H9 (cell line): Measurements from ENCODE around the gene EDIL3. TPM values are rescaled to one million over a fixed set of nuclear protein-coding genes. Genes with fewer than 3 reads are reported as not detected.

Experiments used
- DNase-seq: peaks from one replicate; pipeline ENCODE4 v3.0.0-alpha.2; 2017
- H2AFZ ChIP-seq: one replicate; pipeline ENCODE4 v1.6.1; 2013; ENCODE audit warnings: mild to moderate bottlenecking, low read length, control low read depth, moderate library complexity
- H2AK5ac ChIP-seq: 2 replicates; pipeline ENCODE4 v1.6.1; 2013; ENCODE audit warnings: low read length, control low read depth, mixed read lengths; ENCODE audit not compliant: insufficient read length
- H2BK120ac ChIP-seq: one replicate; pipeline ENCODE4 v1.6.1; 2013; ENCODE audit warnings: low read depth, mild to moderate bottlenecking, low read length, control low read depth, inconsistent platforms; ENCODE audit not compliant: poor library complexity, severe bottlenecking
- H2BK12ac ChIP-seq: 2 replicates; pipeline ENCODE4 v1.6.1; 2013; ENCODE audit warnings: low read length, control low read depth, mixed read lengths, low read depth; ENCODE audit not compliant: insufficient read length
- H2BK15ac ChIP-seq: 2 replicates; pipeline ENCODE4 v1.6.1; 2013; ENCODE audit warnings: low read depth, low read length, control low read depth
- H2BK20ac ChIP-seq: one replicate; pipeline ENCODE4 v1.6.1; 2013; ENCODE audit warnings: low read depth, mild to moderate bottlenecking, low read length, control low read depth, inconsistent platforms; ENCODE audit not compliant: poor library complexity, severe bottlenecking
- H2BK5ac ChIP-seq: 2 replicates; pipeline ENCODE4 v1.6.1; 2013; ENCODE audit warnings: low read length, control low read depth, mixed read lengths; ENCODE audit not compliant: insufficient read length
- H3K14ac ChIP-seq: 2 replicates; pipeline ENCODE4 v1.6.1; 2013; ENCODE audit warnings: low read length, control low read depth; ENCODE audit not compliant: insufficient read depth
- H3K18ac ChIP-seq: 2 replicates; pipeline ENCODE4 v1.6.1; 2013; ENCODE audit warnings: low read depth, mild to moderate bottlenecking, mixed read lengths, low read length, control low read depth; ENCODE audit not compliant: insufficient read length
- H3K23ac ChIP-seq: 2 replicates; pipeline ENCODE4 v1.6.1; 2013; ENCODE audit warnings: low read length, control low read depth, mixed read lengths, low read depth; ENCODE audit not compliant: insufficient read length
- H3K23me2 ChIP-seq: 2 replicates; pipeline ENCODE4 v1.6.1; 2013; ENCODE audit warnings: low read depth, mild to moderate bottlenecking, mixed read lengths, low read length, control low read depth; ENCODE audit not compliant: insufficient read length, poor library complexity, severe bottlenecking
- H3K27ac ChIP-seq: 2 replicates; pipeline ENCODE4 v1.5.1; 2013; ENCODE audit warnings: low read length, control low read depth, mixed read lengths, low read depth; ENCODE audit not compliant: insufficient read length
- H3K27me3 ChIP-seq: 2 replicates; pipeline ENCODE4 v1.6.1; 2013; ENCODE audit warnings: low read length, control low read depth, inconsistent platforms; ENCODE audit not compliant: insufficient read depth
- H3K4ac ChIP-seq: 2 replicates; pipeline ENCODE4 v1.6.1; 2013; ENCODE audit warnings: low read depth, mild to moderate bottlenecking, control low read depth, inconsistent platforms, low read length, moderate library complexity
- H3K4me1 ChIP-seq: 2 replicates; pipeline ENCODE4 v1.6.1; 2013; ENCODE audit warnings: low read length, control low read depth, inconsistent platforms; ENCODE audit not compliant: insufficient read depth
- H3K4me2 ChIP-seq: 2 replicates; pipeline ENCODE4 v1.6.1; 2013; ENCODE audit warnings: low read length, control low read depth, mixed read lengths; ENCODE audit not compliant: insufficient read length, insufficient read depth
- H3K56ac ChIP-seq: 2 replicates; pipeline ENCODE4 v1.6.1; 2013; ENCODE audit warnings: low read depth, mild to moderate bottlenecking, mixed read lengths, low read length, control low read depth; ENCODE audit not compliant: insufficient read length
- H3K79me1 ChIP-seq: 2 replicates; pipeline ENCODE4 v1.6.1; 2013; ENCODE audit warnings: low read depth, mild to moderate bottlenecking, moderate library complexity, low read length, control low read depth, inconsistent platforms; ENCODE audit not compliant: insufficient read depth, poor library complexity, severe bottlenecking
- H3K79me2 ChIP-seq: 2 replicates; pipeline ENCODE4 v1.6.1; 2013; ENCODE audit warnings: low read length, control low read depth, inconsistent platforms; ENCODE audit not compliant: insufficient read depth
- H3K9ac ChIP-seq: 2 replicates; pipeline ENCODE4 v1.6.1; 2013; ENCODE audit warnings: low read length, control low read depth, mixed read lengths; ENCODE audit not compliant: insufficient read length; ENCODE audit errors: extremely low read depth
- H3K9me3 ChIP-seq: one replicate; pipeline ENCODE4 v1.6.1; 2013; ENCODE audit warnings: low read depth, low read length, inconsistent platforms; ENCODE audit not compliant: control insufficient read depth
- H3T11ph ChIP-seq: one replicate; pipeline ENCODE4 v1.6.1; 2013; ENCODE audit warnings: mild to moderate bottlenecking, low read length, control low read depth, inconsistent platforms
- H4K20me1 ChIP-seq: one replicate; pipeline ENCODE4 v1.6.1; 2013; ENCODE audit not compliant: control insufficient read depth, insufficient read length, insufficient read depth
- H4K5ac ChIP-seq: 2 replicates; pipeline ENCODE4 v1.6.1; 2013; ENCODE audit warnings: low read depth, mild to moderate bottlenecking, mixed read lengths, low read length, control low read depth; ENCODE audit not compliant: insufficient read length
- H4K8ac ChIP-seq: replicated peaks from 2 replicates; pipeline ENCODE4 v1.6.1; 2013; ENCODE audit warnings: low read length, control low read depth, mixed read lengths, low read depth; ENCODE audit not compliant: insufficient read length
- H4K91ac ChIP-seq: 2 replicates; pipeline ENCODE4 v1.6.1; 2013; ENCODE audit warnings: low read depth, mild to moderate bottlenecking, moderate library complexity, mixed read lengths, low read length, control low read depth; ENCODE audit not compliant: insufficient read length
- H3K27ac Mint-ChIP-seq, 3 experiments: 2 replicates in 2 of 3; 3 replicates in 1 of 3; pipeline ENCODE4 v1.8.0; 2020 to 2021; ENCODE audit warnings: mixed read lengths in 3 of 3, mild to moderate bottlenecking in 1 of 3, moderate library complexity in 1 of 3
- H3K27me3 Mint-ChIP-seq: 2 replicates; pipeline ENCODE4 v1.8.0; 2021; ENCODE audit warnings: low read depth, mild to moderate bottlenecking, moderate library complexity, mixed read lengths
- H3K36me3 Mint-ChIP-seq, 3 experiments: 2 replicates in 2 of 3; 3 replicates in 1 of 3; pipeline ENCODE4 v1.8.0; 2020 to 2021; ENCODE audit warnings: low read depth in 3 of 3, mixed read lengths in 3 of 3; ENCODE audit not compliant: insufficient read depth in 1 of 3
- H3K4me1 Mint-ChIP-seq, 2 experiments: 2 replicates each; pipeline ENCODE4 v1.8.0; 2020; ENCODE audit warnings: mixed read lengths in 2 of 2
- H3K4me3 Mint-ChIP-seq, 2 experiments: 2 replicates in 1 of 2; 3 replicates in 1 of 2; pipeline ENCODE4 v1.8.0; 2020 to 2021; ENCODE audit warnings: mild to moderate bottlenecking in 2 of 2, mixed read lengths in 2 of 2, moderate library complexity in 1 of 2
- H3K9me3 Mint-ChIP-seq, 2 experiments: 2 replicates in 1 of 2; 3 replicates in 1 of 2; pipeline ENCODE4 v1.8.0; 2020; ENCODE audit warnings: mild to moderate bottlenecking in 2 of 2, mixed read lengths in 2 of 2, moderate library complexity in 1 of 2
- WGBS: extraction: QIAGEN DNeasy Blood & Tissue Kit; methylation state at CpG from one replicate; pipeline ENCODE4 v1.1.7; 2013; ENCODE audit warnings: missing lambda C conversion rate, low lambda C conversion rate, mixed read lengths; ENCODE audit not compliant: insufficient read length; ENCODE audit errors: extremely low coverage; 5-methylcytosine and 5-hydroxymethylcytosine counted together
- total RNA-seq: library from RNA; stranded (reverse); gene quantifications from 2 replicates; pipeline ENCODE4 v1.2.1, GENCODE V29; 2021
- TF ChIP-seq, protein P1 (sequence below): fragments of 200-600 bp; sonication (generic); conservative IDR thresholded peaks from 3 replicates; pipeline ENCODE4 v1.8.0; 2021; ENCODE audit warnings: antibody characterized with exemption, mild to moderate bottlenecking

Gene EDIL3
- total RNA-seq, 1 experiment from 2014 or later = 61.9 TPM

DNA sequence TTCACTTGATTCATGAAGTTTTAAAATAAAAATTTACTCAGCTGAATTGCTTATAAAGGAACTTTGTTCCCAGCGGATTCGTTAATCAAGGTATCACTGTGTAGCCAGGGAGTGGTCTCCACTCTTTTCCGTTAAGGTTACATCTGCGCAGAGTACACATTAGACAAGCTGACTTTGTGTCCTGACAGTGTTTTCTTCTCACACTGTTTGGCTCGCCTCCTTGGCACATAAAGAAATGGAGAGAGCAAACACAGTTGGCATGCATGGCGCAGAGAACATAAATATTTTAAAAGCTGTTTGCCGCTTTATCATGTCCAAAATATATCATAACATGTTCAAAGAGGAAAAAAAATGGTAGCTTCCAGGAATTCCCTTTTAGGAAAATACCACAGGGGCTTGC is 153.2 kb downstream of the EDIL3 start:
- H3K36me3 Mint-ChIP-seq = no peaks in the 10 kb centered on the region
- no peak overlapping the region for H3K56ac ChIP-seq
- H3K9me3 ChIP-seq = no peaks in the 10 kb centered on the region
- no peaks in the 10 kb centered on the region for H3K4me1 ChIP-seq
- H3K27ac ChIP-seq = no peak overlapping the region
- H4K91ac ChIP-seq = no peak overlapping the region
- no peak overlapping the region for H3K27ac Mint-ChIP-seq
- no peak overlapping the region for H3T11ph ChIP-seq
- TF ChIP-seq, protein P1, sequence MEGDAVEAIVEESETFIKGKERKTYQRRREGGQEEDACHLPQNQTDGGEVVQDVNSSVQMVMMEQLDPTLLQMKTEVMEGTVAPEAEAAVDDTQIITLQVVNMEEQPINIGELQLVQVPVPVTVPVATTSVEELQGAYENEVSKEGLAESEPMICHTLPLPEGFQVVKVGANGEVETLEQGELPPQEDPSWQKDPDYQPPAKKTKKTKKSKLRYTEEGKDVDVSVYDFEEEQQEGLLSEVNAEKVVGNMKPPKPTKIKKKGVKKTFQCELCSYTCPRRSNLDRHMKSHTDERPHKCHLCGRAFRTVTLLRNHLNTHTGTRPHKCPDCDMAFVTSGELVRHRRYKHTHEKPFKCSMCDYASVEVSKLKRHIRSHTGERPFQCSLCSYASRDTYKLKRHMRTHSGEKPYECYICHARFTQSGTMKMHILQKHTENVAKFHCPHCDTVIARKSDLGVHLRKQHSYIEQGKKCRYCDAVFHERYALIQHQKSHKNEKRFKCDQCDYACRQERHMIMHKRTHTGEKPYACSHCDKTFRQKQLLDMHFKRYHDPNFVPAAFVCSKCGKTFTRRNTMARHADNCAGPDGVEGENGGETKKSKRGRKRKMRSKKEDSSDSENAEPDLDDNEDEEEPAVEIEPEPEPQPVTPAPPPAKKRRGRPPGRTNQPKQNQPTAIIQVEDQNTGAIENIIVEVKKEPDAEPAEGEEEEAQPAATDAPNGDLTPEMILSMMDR = no peak
- H4K5ac ChIP-seq = no peak overlapping the region
- H2BK5ac ChIP-seq = no peak overlapping the region
- H2BK120ac ChIP-seq = no peak overlapping the region
- H3K4me3 Mint-ChIP-seq = no peak overlapping the region
- no peak overlapping the region for H2BK15ac ChIP-seq
- H3K23me2 ChIP-seq = no peaks in the 10 kb centered on the region
- no peak overlapping the region for H2AK5ac ChIP-seq
- no peaks in the 10 kb centered on the region for H3K9me3 Mint-ChIP-seq
- H3K27me3 ChIP-seq = no peaks in the 10 kb centered on the region
- H3K23ac ChIP-seq = no peak overlapping the region
- no peak overlapping the region for H3K4ac ChIP-seq
- WGBS = no CpG with 5 or more reads among the region's 7 CpGs
- no peak overlapping the region for H2BK12ac ChIP-seq
- no peak overlapping the region for H3K18ac ChIP-seq
- no peak for DNase-seq
- peaks cover 4% of the 10 kb centered on the region for H3K79me1 ChIP-seq
- no peak overlapping the region for H3K9ac ChIP-seq
- H2AFZ ChIP-seq = no peak overlapping the region
- H4K20me1 ChIP-seq = no peaks in the 10 kb centered on the region
- H3K4me2 ChIP-seq = no peak overlapping the region
- H3K27me3 Mint-ChIP-seq = no peaks in the 10 kb centered on the region
- no peaks in the 10 kb centered on the region for H3K79me2 ChIP-seq
- H3K4me1 Mint-ChIP-seq = peaks cover 5 to 6% of the 10 kb centered on the region in 2 experiments; a peak in 2 of 4 replicates
- no peak overlapping the region for H4K8ac ChIP-seq
- H2BK20ac ChIP-seq = no peak overlapping the region
- H3K14ac ChIP-seq = no peak overlapping the region
